Skeletal muscle satellite cell (primary cell): ENCODE data around the gene FRAT1.
"Not testable (repeated sequence)": the region's sequence is repeated elsewhere in the genome, so short reads cannot be mapped to it uniquely, and the experiment has no call there.

Experiments
- H3K27me3 ChIP-seq: 2 replicates; pipeline ENCODE4 v1.7.0; 2013; ENCODE audit warnings: low read length; ENCODE audit not compliant: control insufficient read depth, insufficient read depth
- H3K36me3 ChIP-seq: 2 replicates; pipeline ENCODE4 v1.7.0; 2013; ENCODE audit warnings: mild to moderate bottlenecking, control low read depth, low read length; ENCODE audit not compliant: insufficient read depth
- H3K4me1 ChIP-seq: 2 replicates; pipeline ENCODE4 v1.7.0; 2013; ENCODE audit warnings: low read length; ENCODE audit not compliant: control insufficient read depth, insufficient read depth
- H3K4me2 ChIP-seq: 2 replicates; pipeline ENCODE4 v1.7.0; 2013; ENCODE audit warnings: mild to moderate bottlenecking, low read length
- H3K4me3 ChIP-seq: 2 replicates; pipeline ENCODE4 v1.7.0; 2013; ENCODE audit warnings: low read length
- H3K9ac ChIP-seq: 2 replicates; pipeline ENCODE4 v1.7.0; 2013; ENCODE audit warnings: mild to moderate bottlenecking, low read depth, low read length, moderate library complexity
- H3K9me3 ChIP-seq: replicated peaks from 2 replicates; pipeline ENCODE4 v1.7.0; 2013; ENCODE audit warnings: mild to moderate bottlenecking, control low read depth, low read length

The FRAT1 gene

GRCh38 chr10:97338041-97338440 lies 19.0 kb downstream of the FRAT1 start:
- no peak overlapping the region for H3K4me2 ChIP-seq
- no peak overlapping the region for H3K4me3 ChIP-seq
- no peaks in the 10 kb centered on the region for H3K36me3 ChIP-seq
- no peak overlapping the region for H3K9ac ChIP-seq
- H3K4me1 ChIP-seq, result peaks cover 7% of the 10 kb centered on the region
- no peaks in the 10 kb centered on the region for H3K9me3 ChIP-seq
- H3K27me3 ChIP-seq, result peaks cover 20% of the 10 kb centered on the region

GRCh38 chr10:97341416-97341815 lies 22.3 kb downstream of the FRAT1 start:
- H3K9ac ChIP-seq, result no peak overlapping the region
- no peaks in the 10 kb centered on the region for H3K4me1 ChIP-seq
- H3K36me3 ChIP-seq, result no peaks in the 10 kb centered on the region
- H3K9me3 ChIP-seq, result no peaks in the 10 kb centered on the region
- no peak overlapping the region for H3K4me3 ChIP-seq
- no peak overlapping the region for H3K4me2 ChIP-seq
- peaks cover 20% of the 10 kb centered on the region for H3K27me3 ChIP-seq

GRCh38 chr10:97343664-97344063 lies 24.6 kb downstream of the FRAT1 start:
- not testable (repeated sequence) for H3K27me3 ChIP-seq, H3K4me1 ChIP-seq, H3K9ac ChIP-seq, H3K36me3 ChIP-seq, H3K9me3 ChIP-seq, H3K4me3 ChIP-seq, H3K4me2 ChIP-seq

- no peak overlapping the region for H3K4me3 ChIP-seq
- no peak overlapping the region for H3K4me2 ChIP-seq
- no peaks in the 10 kb centered on the region for H3K9me3 ChIP-seq
- no peaks in the 10 kb centered on the region for H3K4me1 ChIP-seq
- no peaks in the 10 kb centered on the region for H3K27me3 ChIP-seq
- H3K9ac ChIP-seq, result no peak overlapping the region
- H3K36me3 ChIP-seq, result peaks cover 4% of the 10 kb centered on the region
Observed at GRCh38 chr10:97347317-97347716, 28.2 kb downstream of the FRAT1 start.

GRCh38 chr10:97349752-97350513 lies 30.9 kb downstream of the FRAT1 start:
- no peaks in the 10 kb centered on the region for H3K4me1 ChIP-seq
- H3K9me3 ChIP-seq, result no peaks in the 10 kb centered on the region
- no peak overlapping the region for H3K4me2 ChIP-seq
- no peak overlapping the region for H3K4me3 ChIP-seq
- no peaks in the 10 kb centered on the region for H3K27me3 ChIP-seq
- no peak overlapping the region for H3K9ac ChIP-seq
- H3K36me3 ChIP-seq, result peaks cover 4% of the 10 kb centered on the region

GRCh38 chr10:97353945-97354344 lies 34.9 kb downstream of the FRAT1 start:
- Histone ChIP-seq H3K36me3 (peaks cover 24% of the 10 kb centered on the region), H3K4me1 (no peaks in the 10 kb centered on the region), H3K4me3 (no peak overlapping the region), H3K27me3 (no peaks in the 10 kb centered on the region), H3K9me3 (no peaks in the 10 kb centered on the region), H3K4me2 (no peak overlapping the region), H3K9ac (no peak overlapping the region)

- no peaks in the 10 kb centered on the region for H3K4me1 ChIP-seq
- H3K27me3 ChIP-seq, result no peaks in the 10 kb centered on the region
- peaks cover 36% of the 10 kb centered on the region for H3K36me3 ChIP-seq
- no peak overlapping the region for H3K4me2 ChIP-seq
- H3K9ac ChIP-seq, result no peak overlapping the region
- no peak overlapping the region for H3K4me3 ChIP-seq
- no peaks in the 10 kb centered on the region for H3K9me3 ChIP-seq
Observed at GRCh38 chr10:97355571-97355975, 36.5 kb downstream of the FRAT1 start.

- no peak overlapping the region for H3K4me2 ChIP-seq
- H3K36me3 ChIP-seq, result peaks cover 37% of the 10 kb centered on the region
- no peaks in the 10 kb centered on the region for H3K27me3 ChIP-seq
- no peaks in the 10 kb centered on the region for H3K4me1 ChIP-seq
- no peak overlapping the region for H3K4me3 ChIP-seq
- no peak overlapping the region for H3K9ac ChIP-seq
- H3K9me3 ChIP-seq, result no peaks in the 10 kb centered on the region
Observed at GRCh38 chr10:97356318-97356914, 37.3 kb downstream of the FRAT1 start.

GRCh38 chr10:97356918-97357317 lies 37.8 kb downstream of the FRAT1 start:
- H3K4me2 ChIP-seq, result no peak overlapping the region
- no peaks in the 10 kb centered on the region for H3K9me3 ChIP-seq
- H3K9ac ChIP-seq, result no peak overlapping the region
- H3K4me1 ChIP-seq, result no peaks in the 10 kb centered on the region
- no peaks in the 10 kb centered on the region for H3K27me3 ChIP-seq
- H3K4me3 ChIP-seq, result no peak overlapping the region
- H3K36me3 ChIP-seq, result peaks cover 37% of the 10 kb centered on the region

- Histone ChIP-seq H3K9me3 (no peaks in the 10 kb centered on the region), H3K36me3 (peaks cover 47% of the 10 kb centered on the region), H3K9ac (no peak overlapping the region), H3K4me3 (no peak overlapping the region), H3K4me2 (no peak overlapping the region), H3K27me3 (no peaks in the 10 kb centered on the region), H3K4me1 (no peaks in the 10 kb centered on the region)
Observed at GRCh38 chr10:97358349-97358748, 39.3 kb downstream of the FRAT1 start.

GRCh38 chr10:97358781-97359180 lies 39.7 kb downstream of the FRAT1 start:
- no peak overlapping the region for H3K9ac ChIP-seq
- H3K27me3 ChIP-seq, result no peaks in the 10 kb centered on the region
- H3K4me2 ChIP-seq, result no peak overlapping the region
- H3K9me3 ChIP-seq, result no peaks in the 10 kb centered on the region
- no peaks in the 10 kb centered on the region for H3K4me1 ChIP-seq
- peaks cover 49% of the 10 kb centered on the region for H3K36me3 ChIP-seq
- H3K4me3 ChIP-seq, result no peak overlapping the region
